Measurements from ENCODE around the gene CPA2. TPM values are rescaled to one million over a fixed set of nuclear protein-coding genes. Genes with fewer than 3 reads are reported as not detected.

Gene CPA2
- total and polyA plus RNA-seq, 2 of the 4 experiments (the other 2 are of a cell fraction), result 0.05 TPM; not detected in 1

GRCh38 chr7:130290745-130291144 is 24.1 kb downstream of the CPA2 start:
- H3K79me1 ChIP-seq (ENCODE audit: low read depth in 1 of 2, low read length in 2 of 2), result peaks cover 5 to 10% of the 10 kb centered on the region in 2 experiments; a peak in 2 of 4 replicates
- TF ChIP-seq RAD21 (IDR thresholded peaks at IDR 0.05; ENCODE audit: low read length) (no peak), ELK1 (IDR thresholded peaks at IDR 0.05; ENCODE audit: borderline replicate concordance, low read depth, low read length) (no peak), CEBPB (IDR thresholded peaks at IDR 0.05; ENCODE audit: low read depth, low read length) (no peak), MAZ (IDR thresholded peaks at IDR 0.05; ENCODE audit: borderline replicate concordance, low read depth, low read length) (no peak), USF2 (IDR thresholded peaks at IDR 0.05; ENCODE audit: low read depth, low read length) (no peak), POLR2A (IDR thresholded peaks at IDR 0.05; ENCODE audit: low read depth, low read length) (no peak)
- no peak overlapping the region for H3K27ac ChIP-seq (ENCODE audit: insufficient read depth, low read length)
- peak overlapping the region; percentile 91 for H4K91ac ChIP-seq (ENCODE audit: insufficient read depth, low read depth, low read length)
- H2BK120ac ChIP-seq (ENCODE audit: low read depth, low read length), result peak overlapping the region; percentile 90
- no peak overlapping the region for H2AK9ac ChIP-seq (replicated peaks; ENCODE audit: low read depth, low read length, poor library complexity)
- peak overlapping the region; percentile 96; the same call in 1 of the 2 replicates for H2BK20ac ChIP-seq (ENCODE audit: low read depth, low read length)
- H3K9me1 ChIP-seq (ENCODE audit: insufficient read depth, low read length), result peaks cover 25% of the 10 kb centered on the region
- intact Hi-C loops (cut with micrococcal nuclease), result no loop called here
- dilution Hi-C loops (cut with HindIII; ENCODE audit: low sequenced_read_pairs, unreplicated experiment), result no loop called here
- H2BK15ac ChIP-seq (ENCODE audit: low read depth, low read length), result peak overlapping the region; percentile 98
- 38% methylated on average over 2 of the region's 6 CpGs; no CpG with 5 or more reads in 1 of the 2 experiments for WGBS, 2 experiments (ENCODE audit: extremely low coverage in 2 of 2, insufficient read length in 1 of 2)
- no peak overlapping the region for H3K4me2 ChIP-seq (ENCODE audit: low read depth, low read length)
- BruUV-seq (replicated peaks), result no TSS peak
- DNase-seq (peak; percentile 77), ATAC-seq (ENCODE audit: low read depth) (no peak)
- no peak overlapping the region for H3K56ac ChIP-seq (ENCODE audit: extremely low read depth, insufficient read depth, low read length)
- H3K36me3 ChIP-seq (ENCODE audit: control insufficient read depth, insufficient read depth, low read length), result no peaks in the 10 kb centered on the region
- no peaks in the 10 kb centered on the region for H4K20me1 ChIP-seq (ENCODE audit: insufficient read depth, low read length)
- H2BK5ac ChIP-seq (ENCODE audit: low read depth, low read length, poor library complexity, severe bottlenecking), result peak overlapping the region; percentile 63
- ChIA-PET CTCF (interaction anchor here (0.7 kb wide), 1 partner anchor 17 kb away, joined by 3 read pairs; no protein-coding TSS in a partner anchor), POLR2A (ENCODE audit: unreplicated experiment) (interaction anchor here (0.6 kb wide), 1 partner anchor 385 kb away, joined by 3 read pairs; no protein-coding TSS in a partner anchor)
- H3K27me3 ChIP-seq (ENCODE audit: control insufficient read depth, insufficient read depth, low read length), result no peaks in the 10 kb centered on the region
- H3K23ac ChIP-seq (ENCODE audit: low read depth, low read length), result 0 out of 2 replicates have a peak overlapping the region, but pooled peaks have one; percentile 40
- H3K9me3 ChIP-seq (ENCODE audit: control insufficient read depth, insufficient read depth, low read length), result no peaks in the 10 kb centered on the region
- H3K14ac ChIP-seq (replicated peaks; ENCODE audit: low read depth, low read length), result peak overlapping the region; percentile 80
- H3K4ac ChIP-seq (ENCODE audit: low read depth, low read length), result peak overlapping the region; percentile 93
- no peak overlapping the region for H3K9ac ChIP-seq (ENCODE audit: low read depth, low read length)
- H3K4me3 ChIP-seq (ENCODE audit: insufficient read depth, low read depth, low read length), result no peak overlapping the region
- in situ Hi-C loops (cut with MboI; ENCODE audit: low sequenced_read_pairs), result no loop called here
- peak overlapping the region; percentile 50; the same call in 1 of the 2 replicates for H4K5ac ChIP-seq (ENCODE audit: low read depth, low read length)
- peaks cover 14% of the 10 kb centered on the region for H3K4me1 ChIP-seq (ENCODE audit: control insufficient read depth, insufficient read depth, low read length)
- H4K8ac ChIP-seq (ENCODE audit: low read depth in 2 of 2, low read length in 2 of 2), result peak overlapping the region; percentile 13 to 69
- peak overlapping the region; percentile 55 for H2AFZ ChIP-seq (replicated peaks; ENCODE audit: low read length, poor library complexity)
- peak overlapping the region; percentile 80; the same call in 1 of the 2 replicates for H3K18ac ChIP-seq (ENCODE audit: low read depth, low read length)
- peak overlapping the region; percentile 84 for H2AK5ac ChIP-seq (ENCODE audit: low read depth, low read length)
